Measurements from ENCODE around the gene MTA1. TPM values are rescaled to one million over a fixed set of nuclear protein-coding genes. Genes with fewer than 3 reads are reported as not detected.

Gene MTA1
- total RNA-seq, 1 donor from 2014 or later = 129 TPM

DNA sequence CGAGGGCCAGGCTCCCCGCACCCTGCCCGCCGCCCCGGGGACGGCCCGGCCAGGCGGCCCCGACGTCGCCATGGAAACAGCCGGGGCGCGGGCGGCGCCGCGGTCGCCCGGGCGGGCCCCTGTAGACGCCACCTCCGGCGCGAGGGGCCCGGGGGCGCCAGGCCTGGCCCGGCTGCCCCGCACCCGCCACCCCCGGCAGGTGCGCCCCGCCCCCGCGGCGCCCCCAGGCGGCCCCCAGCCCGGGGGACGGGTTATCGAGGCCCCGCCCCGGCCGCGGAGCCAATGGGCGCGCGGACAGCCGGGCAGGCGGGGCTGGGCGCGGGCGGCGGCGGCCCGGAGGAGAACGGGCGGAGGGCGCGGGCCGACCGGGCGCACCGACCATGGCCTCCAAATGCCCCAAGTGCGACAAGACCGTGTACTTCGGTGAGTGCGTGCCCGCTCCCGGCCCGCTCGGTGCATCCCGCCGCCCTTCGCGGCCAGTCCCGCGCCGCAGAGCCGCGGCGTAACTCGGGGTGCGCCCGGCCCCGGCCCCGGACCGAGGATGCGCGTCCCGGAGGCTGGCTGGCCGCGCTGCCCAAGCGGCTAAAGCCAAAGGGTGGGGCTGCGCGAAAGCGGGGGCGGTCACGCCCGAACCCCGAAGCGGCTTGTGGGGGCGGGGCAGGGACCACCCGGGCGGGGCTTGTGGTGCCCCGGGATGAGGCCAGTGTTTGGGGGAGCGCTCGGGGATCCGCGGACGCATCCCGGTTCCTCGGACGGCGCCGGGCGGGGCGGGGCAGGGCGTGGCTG is 55.0 kb downstream of the MTA1 start, which contains the start of gene CRIP2:
TSS of gene CRIP2 (plus strand) at position 339 of the 786 bp plus-strand sequence. CDS start at position 381, 42 bp downstream.
- intact Hi-C loops (cut with micrococcal nuclease) = loop anchor here (2.0 kb wide), 1 partner anchor 16 kb away; the partner anchor contains the start of gene TEDC1

DNA sequence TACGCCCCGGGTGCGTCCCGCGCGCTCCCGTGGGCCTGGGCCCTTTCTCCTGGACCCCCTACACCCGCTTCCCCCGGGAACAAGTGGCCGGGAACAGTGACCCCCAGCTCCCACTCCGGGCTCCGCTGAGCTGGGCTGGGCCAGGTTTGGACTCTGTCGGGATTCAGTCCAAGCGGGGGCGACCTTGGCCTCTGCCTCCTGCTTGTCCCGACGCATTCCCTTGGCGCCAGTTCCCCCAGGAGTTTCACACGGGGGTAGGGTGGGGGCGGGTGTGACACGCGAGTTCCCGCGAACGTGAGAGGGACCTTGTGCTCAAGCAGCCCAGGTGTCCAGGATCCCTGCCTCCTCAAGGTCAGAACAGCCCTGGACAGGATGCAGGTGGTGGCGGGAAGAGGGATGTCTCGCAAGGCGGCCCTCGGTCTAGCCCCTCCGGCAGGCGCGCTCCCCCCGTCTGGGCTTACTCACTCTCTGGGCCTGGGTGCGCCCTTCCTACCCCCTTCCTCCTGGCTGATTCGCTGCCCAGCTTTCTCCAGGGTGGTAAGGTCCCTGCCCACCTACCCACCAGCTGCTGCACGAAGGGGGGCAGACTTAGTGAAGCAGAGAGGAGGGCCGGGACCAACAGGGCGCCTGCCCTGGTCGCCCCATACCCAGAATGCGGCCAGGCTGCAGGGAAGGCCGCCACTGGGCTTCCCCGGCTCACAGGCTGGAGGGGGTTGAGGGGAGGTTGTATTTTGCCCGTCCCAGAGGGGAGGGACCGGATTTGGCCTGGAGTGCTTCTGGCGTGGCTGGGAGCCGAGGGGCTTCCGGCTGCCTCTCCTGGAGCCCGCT is 55.9 kb downstream of the MTA1 start:
- intact Hi-C loops (cut with micrococcal nuclease) = loop anchor here (2.0 kb wide), 1 partner anchor 15 kb away; the partner anchor contains the start of gene TEDC1

DNA sequence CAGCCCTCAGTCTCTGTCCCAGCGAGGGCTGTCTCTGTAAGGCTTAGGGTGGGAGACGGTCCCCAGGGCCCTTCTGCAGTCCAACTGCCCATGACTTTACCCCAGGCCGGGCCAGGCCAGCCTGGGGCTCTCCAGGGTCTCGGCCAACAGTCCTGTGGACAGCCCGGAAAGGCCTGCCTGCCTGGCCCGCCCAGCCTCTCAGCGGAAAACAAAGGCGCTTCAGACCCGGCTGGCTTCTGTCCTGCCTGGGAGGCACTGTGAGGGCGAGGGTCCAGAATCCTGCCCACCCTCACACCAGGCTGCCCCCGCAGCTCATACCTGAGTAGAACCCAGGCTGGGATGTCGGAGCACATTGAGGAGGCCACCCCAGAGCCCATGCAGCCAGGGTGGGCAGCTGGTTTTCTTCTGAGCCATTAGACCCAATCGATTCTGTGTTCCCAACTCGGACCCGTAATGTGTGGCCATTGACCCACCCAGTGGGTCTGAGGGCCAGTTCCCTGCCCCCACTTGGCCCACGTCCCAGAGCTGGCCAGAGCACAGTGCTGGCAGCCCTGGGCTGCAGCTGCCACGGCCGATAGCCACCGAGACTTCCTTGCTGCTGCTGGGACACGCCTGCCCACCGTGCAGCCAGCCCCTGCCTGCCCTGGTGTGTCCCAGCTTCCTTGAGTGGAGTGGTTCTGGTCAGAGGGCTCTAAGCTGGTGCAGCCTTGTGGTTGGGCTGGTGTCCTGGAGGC is 56.6 kb downstream of the MTA1 start:
- intact Hi-C loops (cut with micrococcal nuclease) = no loop called here

DNA sequence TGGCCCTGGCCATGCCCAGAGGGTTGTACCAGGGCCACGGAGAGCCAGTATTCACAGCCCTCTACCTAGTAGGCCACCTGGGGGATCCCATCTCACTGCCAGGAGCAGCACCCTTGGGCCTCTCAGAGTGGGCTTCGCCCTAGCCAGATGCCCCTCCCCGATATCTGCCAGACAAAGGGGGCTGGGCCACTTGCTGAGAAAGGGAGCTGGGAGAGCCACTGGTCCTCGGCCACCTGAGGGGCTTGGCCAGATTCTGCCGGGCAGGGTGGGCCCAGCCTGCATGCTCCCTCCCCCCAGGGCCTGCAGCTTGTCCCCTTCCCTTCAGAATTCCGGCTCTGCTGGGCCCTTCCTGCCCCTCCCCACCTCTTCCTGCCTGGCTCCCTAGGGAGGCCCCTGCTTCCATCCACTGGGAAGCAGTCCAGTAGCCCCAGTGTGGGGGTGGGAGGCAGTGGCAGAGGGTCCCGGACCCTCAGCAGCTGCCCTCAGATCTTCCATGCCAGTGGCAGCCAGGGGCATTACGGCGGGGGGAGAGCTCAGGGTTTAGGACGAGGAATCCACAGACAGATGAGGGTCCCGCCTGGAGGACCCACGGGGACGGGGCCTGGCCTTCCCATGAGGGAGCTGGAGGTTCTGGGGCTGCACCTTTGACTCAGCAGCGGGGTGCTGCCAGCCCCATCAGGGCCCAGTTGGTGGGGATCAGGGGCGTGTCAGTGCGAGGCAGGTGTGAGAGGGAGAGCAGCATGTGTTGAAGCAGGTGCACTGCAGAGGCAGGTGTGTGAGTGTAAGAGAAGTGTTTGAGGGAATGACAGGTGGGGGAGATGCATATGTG is 57.4 kb downstream of the MTA1 start:
- intact Hi-C loops (cut with micrococcal nuclease) = no loop called here

DNA sequence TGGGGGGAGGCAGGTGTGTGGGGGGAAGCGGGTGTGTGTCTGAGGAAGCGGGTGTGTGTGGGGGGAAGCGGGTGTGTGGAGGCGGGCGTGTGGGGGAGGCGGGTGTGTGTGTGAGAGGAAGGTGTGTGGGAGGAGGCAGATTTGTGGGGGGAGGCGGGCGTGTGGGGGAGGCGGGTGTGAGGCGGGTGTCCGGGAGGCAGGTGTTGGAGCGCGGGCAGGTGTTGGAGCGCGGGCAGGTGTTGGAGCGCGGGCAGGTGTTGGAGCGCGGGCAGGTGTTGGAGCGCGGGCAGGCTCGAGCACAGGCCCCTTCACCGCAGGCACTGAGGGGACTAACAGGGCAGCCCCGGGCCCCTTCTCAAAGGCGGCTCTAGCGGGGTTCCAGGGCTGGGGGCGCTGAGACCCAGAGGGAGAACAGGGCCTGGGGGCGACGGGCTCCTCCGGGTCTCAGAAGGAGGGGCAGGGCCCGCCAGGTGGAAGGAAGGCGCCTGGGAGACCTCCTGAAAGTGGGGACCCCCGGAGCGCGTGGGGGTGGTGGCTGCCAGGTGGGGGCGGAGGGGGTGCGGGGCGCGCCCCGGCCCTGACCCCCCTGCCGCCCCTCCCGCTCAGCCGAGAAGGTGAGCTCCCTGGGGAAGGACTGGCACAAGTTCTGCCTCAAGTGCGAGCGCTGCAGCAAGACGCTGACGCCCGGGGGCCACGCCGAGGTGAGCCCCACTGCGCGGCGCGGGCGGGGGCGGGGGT is 58.2 kb downstream of the MTA1 start:
- intact Hi-C loops (cut with micrococcal nuclease) = no loop called here

DNA sequence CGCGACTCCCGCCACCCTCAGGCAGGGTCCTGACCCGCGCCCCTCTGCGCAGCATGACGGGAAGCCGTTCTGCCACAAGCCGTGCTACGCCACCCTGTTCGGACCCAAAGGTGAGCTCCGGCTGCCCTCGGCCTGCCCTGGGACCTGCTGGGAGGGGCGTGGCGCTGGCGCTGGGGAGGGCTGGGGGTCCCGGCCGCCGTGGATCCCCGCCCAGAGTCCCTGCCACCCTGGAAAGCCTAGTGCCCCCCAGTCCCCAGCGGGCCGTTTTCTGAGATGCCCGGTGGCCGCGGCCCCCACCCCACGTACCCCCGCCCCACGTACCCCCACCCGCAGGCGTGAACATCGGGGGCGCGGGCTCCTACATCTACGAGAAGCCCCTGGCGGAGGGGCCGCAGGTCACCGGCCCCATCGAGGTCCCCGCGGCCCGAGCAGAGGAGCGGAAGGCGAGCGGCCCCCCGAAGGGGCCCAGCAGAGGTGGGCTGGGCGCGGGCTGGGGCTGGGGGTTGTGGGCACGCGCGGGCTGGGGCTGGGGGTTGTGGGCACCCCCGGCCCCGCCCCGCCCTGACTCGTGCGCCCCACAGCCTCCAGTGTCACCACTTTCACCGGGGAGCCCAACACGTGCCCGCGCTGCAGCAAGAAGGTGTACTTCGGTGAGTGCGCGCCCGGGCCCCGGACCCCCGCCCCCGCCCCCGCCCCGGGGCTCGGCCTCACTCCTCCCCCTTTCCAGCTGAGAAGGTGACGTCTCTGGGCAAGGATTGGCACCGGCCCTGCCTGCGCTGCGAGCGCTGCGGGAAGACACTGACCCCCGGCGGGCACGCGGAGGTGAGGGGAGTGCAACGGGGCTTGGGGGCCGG is 59.0 kb downstream of the MTA1 start:
- intact Hi-C loops (cut with micrococcal nuclease) = no loop called here

DNA sequence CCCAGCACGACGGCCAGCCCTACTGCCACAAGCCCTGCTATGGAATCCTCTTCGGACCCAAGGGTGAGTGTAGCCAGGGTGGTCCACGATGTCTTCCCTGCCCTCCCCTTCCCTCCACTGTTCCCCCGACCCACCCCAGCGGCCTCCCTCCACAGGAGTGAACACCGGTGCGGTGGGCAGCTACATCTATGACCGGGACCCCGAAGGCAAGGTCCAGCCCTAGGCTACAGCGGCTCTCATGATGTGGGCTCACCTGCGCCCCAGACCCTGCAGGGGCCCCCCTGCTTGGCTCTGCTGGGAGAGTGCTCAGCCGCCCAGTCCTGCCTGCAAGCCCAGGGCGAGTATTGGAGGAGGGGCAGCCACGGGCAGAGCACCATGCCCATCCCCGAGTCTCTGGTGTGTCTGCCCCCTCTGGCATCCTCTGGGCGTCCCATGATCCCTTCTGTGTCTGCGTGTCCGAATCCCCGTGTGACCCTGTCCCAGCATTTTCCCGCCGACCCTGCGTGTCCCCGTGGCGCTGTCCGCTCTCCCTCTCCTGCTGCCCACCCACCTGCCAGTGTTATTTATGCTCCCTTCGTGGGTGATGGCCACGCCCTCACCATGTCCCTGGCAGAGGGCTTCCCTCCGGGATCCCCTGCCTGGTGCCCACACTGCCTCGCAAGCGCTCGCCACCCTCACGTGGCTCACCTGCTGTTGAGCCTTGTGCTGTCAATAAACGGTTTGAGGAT is 60.0 kb downstream of the MTA1 start:
- intact Hi-C loops (cut with micrococcal nuclease) = loop anchor here (10.0 kb wide), 1 partner anchor 415 kb away; the partner anchor contains the start of gene GPR132

DNA sequence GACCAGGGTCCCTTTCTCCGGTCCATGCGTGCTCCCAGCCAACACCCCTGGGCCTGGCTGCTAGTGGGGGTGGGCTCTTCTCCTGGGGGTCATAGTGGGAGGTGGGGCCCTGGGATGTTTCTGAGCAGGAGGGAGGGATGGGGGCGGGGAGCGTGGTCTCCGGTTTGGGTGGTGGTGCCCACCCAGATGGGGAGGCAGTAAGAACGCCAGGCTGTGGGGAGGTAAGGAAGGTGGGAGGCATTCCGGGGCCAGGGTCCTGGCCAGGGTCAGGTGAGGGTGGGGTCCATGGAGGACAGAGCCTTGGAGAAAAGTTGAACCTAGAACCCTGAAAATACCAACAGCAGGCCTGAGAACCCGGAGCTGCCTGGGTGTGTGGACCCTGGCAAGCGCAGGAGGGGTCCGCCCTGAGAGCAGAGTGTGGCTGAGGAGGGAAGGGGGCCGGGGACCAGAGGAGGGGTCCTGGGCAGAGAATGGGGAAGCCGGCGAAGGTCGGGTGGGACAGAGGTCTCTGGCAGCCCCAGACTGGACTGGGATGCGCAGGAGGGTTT is 60.6 kb downstream of the MTA1 start:
- intact Hi-C loops (cut with micrococcal nuclease) = loop anchor here (10.0 kb wide), 1 partner anchor 415 kb away; the partner anchor contains the start of gene GPR132

DNA sequence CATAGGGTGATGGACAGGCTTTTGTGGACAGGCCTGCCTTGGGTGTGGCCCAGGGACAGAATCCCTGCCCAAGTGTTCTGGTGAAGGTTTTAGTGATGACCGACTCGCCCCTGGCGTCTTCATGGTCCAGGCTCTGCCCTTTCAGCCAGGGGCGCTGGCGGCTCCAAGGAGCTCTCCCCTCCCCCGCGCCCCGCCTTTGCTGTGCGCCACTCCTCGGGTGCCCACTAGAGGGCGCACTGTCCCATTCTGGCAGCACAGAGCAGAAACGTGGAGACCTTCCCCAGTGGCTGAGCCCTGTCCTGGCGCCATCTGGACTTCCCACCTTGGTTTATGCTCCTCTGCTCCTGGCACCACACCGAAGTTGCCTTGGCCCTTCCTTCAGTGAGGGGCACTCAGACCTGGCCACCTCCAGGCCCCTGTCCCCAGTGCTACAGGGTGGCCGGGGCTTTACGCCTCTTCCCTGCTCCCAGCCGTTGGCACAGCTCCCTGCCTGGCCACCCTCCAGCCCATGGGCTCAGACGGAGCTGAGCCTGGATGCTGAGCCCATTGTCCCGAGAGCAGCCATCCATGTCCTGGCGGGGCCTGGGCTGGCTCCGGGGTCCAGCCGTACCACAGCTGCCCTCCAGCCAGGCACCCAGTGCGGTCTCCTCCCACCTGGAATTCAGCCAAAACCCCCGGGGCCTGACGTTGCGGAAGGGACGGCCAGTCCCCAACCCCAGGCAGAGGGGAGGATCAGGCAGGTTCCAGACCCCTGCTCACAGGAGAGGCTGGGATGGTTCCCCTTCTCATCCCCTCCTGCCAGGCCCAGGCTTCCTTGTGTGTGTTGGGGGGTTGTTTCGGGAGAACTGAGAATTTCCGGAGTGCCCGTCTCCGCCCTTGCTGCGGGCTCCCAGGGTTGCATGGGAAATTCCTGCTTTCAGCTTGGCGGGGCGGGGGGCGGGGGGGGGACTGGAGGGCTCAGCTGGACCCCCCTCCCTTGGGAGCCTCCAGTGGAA is 61.5 kb downstream of the MTA1 start:
- intact Hi-C loops (cut with micrococcal nuclease) = loop anchor here (1.0 to 10.0 kb wide), 2 partner anchors 9 to 416 kb away; partner anchors contain the start of gene GPR132

DNA sequence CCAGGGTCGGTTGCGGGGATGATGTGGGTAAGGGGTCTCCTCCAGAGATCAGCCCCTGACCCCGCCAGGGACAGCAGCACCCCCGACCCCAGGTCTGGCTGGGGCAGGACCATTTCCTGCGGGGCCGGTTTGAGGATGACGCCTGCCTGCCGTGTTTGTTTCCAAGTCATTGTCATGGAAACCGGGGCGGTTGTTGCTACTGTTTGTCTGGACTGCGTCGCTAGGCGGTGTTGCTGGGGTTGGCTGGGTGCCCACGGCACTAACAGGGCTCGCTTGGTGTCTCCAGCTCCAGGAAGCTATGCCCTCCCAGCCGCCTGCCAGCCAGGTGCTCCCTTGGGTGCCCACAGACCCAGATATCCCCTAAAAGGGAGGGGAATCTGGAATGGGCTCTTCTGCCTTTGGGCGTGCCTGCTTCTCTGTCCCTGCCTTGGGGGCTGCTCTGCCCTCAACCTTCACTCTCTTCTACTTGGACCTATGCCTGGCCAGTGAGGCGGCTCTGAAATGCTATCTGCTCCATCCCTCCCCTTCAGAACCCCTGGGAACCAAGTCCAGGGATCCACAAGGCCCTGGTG is 62.3 kb downstream of the MTA1 start:
- intact Hi-C loops (cut with micrococcal nuclease) = loop anchor here (1.0 to 10.0 kb wide), 2 partner anchors 8 to 417 kb away; partner anchors contain the start of gene GPR132

DNA sequence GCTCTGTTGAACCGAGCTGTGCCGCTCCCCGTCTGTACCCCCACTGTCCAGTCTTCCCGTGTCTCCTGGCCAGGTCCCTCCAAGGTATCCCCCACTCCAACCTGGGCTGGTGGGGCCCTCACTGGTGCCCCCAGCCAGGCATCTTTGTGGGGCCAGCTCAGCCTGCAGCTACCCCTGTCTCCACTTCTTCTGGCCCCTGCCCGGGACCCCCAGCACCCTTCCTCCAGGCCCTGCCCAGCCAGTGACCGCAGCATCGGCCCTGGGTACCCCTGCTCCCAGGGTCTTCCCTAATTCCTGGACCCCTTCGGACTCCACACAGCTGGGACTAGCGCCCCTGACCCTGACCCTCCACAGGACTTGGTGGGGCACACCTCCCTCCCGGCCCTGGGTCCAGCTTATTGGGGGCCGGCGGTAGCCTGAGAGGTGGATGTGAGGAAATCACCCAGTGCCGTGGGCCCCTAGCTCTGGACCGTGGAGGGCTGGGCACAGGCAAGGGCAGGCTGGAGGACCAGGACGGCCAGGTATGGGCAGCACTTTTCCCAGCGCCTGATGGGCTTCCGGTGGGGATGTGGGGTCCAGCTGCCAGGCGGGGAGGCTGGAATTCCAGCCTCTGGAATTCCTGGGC is 63.0 kb downstream of the MTA1 start:
- intact Hi-C loops (cut with micrococcal nuclease) = loop anchor here (10.0 kb wide), 1 partner anchor 418 kb away; the partner anchor contains the start of gene GPR132

DNA sequence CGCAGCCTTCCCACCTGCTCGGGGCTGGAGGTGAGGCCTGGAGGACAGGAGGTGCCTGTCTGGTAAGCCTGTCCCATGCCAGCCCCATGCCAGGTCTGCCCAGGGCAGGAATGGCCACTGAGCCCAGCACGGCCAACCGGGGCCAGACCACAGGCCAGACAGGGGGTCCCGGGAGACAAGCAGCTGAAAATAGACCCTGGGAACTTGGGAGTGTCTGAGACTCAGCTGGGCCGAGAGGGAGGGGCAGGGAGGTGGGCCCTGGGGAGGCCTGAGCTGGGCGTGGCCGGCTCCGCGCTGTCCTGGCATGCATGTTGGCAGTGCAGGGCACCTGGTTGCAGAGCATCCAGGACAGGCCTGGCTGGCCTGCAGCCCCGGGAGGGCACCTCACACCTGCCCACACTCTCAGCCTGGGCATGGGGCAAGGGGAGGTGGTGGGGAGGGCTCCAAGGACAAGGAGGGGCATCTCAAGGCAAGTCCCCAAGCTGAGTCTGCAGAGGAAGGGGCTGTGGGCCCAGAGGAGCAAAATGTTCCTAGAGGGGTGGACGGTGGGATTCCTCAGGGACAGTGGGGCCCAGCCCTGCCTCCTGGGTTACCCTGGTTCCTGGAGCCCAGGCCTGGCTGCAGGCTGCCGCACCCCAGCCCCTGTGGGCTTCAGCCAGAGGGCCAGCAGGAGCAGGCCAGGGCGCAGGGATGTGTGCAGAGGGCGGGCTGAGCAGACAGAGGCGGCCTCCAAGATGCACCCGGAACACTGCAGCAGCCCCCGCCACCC is 63.9 kb downstream of the MTA1 start:
- intact Hi-C loops (cut with micrococcal nuclease) = loop anchor here (10.0 kb wide), 1 partner anchor 419 kb away; the partner anchor contains the start of gene GPR132

DNA sequence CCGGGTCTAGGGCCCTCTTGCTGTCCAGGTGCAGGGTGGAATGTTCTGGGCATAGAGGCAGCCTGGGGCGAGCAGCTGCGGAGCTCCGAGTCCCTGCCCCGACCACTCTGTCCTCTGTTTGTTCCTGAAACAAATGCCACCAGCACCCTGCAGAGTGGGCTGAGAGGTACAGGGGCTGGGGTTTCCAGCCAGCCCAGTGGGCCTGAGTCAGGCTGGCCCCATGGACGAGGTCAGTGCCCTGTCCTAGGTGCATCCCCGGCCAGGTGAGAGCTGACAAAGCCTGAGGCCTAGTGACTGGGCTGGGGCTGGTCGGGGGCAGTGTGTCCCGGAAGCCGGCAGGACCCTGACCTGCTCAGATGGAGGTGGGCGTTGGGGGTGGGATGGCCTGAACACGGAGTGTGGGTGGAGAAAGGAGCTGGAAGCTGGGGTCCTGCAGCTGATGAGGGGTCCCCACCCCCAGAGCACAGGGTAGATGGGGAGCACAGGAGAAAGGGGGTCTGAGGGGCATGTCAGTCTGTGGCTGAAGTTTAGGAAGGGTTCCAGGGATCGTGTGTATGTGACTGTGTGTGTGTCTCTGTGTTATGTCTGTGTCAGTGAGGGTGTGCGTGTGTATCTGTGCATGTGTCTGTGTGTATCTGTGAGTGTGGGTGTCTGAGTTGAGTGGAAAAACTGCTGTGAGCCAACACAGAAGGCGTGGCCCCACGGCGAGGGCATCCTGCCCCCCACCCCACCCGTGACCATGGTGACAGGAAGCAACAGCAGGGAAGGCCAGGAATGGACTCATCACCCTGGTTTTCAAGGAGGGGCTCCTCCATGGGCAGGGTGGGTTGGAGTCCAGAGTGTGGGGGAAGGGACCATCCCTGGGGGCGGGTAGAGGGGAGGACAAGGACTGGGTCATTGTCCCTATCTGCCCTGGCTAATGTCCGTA is 64.7 kb downstream of the MTA1 start:
- intact Hi-C loops (cut with micrococcal nuclease) = loop anchor here (10.0 kb wide), 1 partner anchor 420 kb away; the partner anchor contains the start of gene GPR132

Data from T-helper 2 cell treated with Interferon-gamma antibody and Interleukin-4, amounts not matched to agents 100 ng/mL and 5 ng/mL, for 36 hours (primary cell).